H1 (cell line): ENCODE measurements around the gene SYT2. TPM values are rescaled to one million over a fixed set of nuclear protein-coding genes. Genes with fewer than 3 reads are reported as not detected.

Experiments
- CTCF ChIA-PET: fragments of 300-600 bp; sonication (Branson Sonifier 250); formaldehyde crosslinking; loops from one replicate; lab custom pipeline; 2021; ENCODE audit not compliant: partially characterized antibody; lab: Charles Lee
- POLR2A ChIA-PET: fragments of 300-600 bp; sonication (Branson Sonifier 250); formaldehyde crosslinking; loops from one replicate; lab custom pipeline; 2021; ENCODE audit warnings: inconsistent platforms; ENCODE audit not compliant: partially characterized antibody; lab: Charles Lee
- DNase-seq, 2 experiments: peaks; one replicate each; pipeline versions ENCODE4 v3.0.0 to v3.0.0-alpha.2; 2010 to 2022; ENCODE audit warnings: low spot score in 2 of 2, low read depth in 1 of 2, mixed read lengths in 1 of 2
- FAIRE-seq: peaks from 2 replicates; lab custom pipeline; 2011; peaks lifted over from hg19 to GRCh38; lab: Jason Lieb, UNC
- H2AFZ ChIP-seq: 2 replicates; pipeline ENCODE4 v1.8.1; 2012; ENCODE audit warnings: low read length, inconsistent platforms
- H2AK5ac ChIP-seq: 2 replicates; pipeline ENCODE4 v1.6.1; 2013; ENCODE audit warnings: low read depth, low read length
- H2BK120ac ChIP-seq: replicated peaks from 2 replicates; pipeline ENCODE3; 2013; ENCODE audit warnings: low read depth, low read length, inconsistent platforms
- H2BK12ac ChIP-seq: 2 replicates; pipeline ENCODE4 v1.6.1; 2013; ENCODE audit warnings: low read depth, low read length
- H2BK15ac ChIP-seq: 2 replicates; pipeline ENCODE4 v1.6.1; 2013; ENCODE audit warnings: low read length
- H2BK20ac ChIP-seq: 2 replicates; pipeline ENCODE4 v1.6.1; 2013; ENCODE audit warnings: low read length
- H2BK5ac ChIP-seq: 2 replicates; pipeline ENCODE4 v1.6.1; 2013; ENCODE audit warnings: low read depth, low read length
- H3K14ac ChIP-seq: 2 replicates; pipeline ENCODE4 v1.6.1; 2013; ENCODE audit warnings: inconsistent platforms; ENCODE audit not compliant: insufficient read length
- H3K18ac ChIP-seq: 2 replicates; pipeline ENCODE4 v1.6.1; 2013; ENCODE audit warnings: low read length; ENCODE audit errors: extremely low read depth
- H3K23ac ChIP-seq: 2 replicates; pipeline ENCODE4 v1.6.1; 2013; ENCODE audit warnings: inconsistent platforms; ENCODE audit not compliant: insufficient read length
- H3K23me2 ChIP-seq: 2 replicates; pipeline ENCODE4 v1.6.1; 2013; ENCODE audit warnings: low read depth, low read length
- H3K27ac ChIP-seq: 2 replicates; pipeline ENCODE4 v1.6.1; 2011; ENCODE audit warnings: low read depth, low read length, inconsistent platforms
- H3K27me3 ChIP-seq, 4 experiments: replicated peaks in 1 of 4; 1 replicate in 1 of 4; 2 replicates in 3 of 4; pipeline versions ENCODE4 v1.6.1 to v1.8.1; 2011 to 2013; ENCODE audit warnings: low read length in 3 of 4, mild to moderate bottlenecking in 3 of 4, inconsistent platforms in 2 of 4, mixed read lengths in 2 of 4, moderate library complexity in 1 of 4; ENCODE audit not compliant: control insufficient read depth in 3 of 4, insufficient read depth in 3 of 4; ENCODE audit errors: extremely low read depth in 1 of 4
- H3K36me3 ChIP-seq, 4 experiments: 2 replicates each; pipeline versions ENCODE4 v1.6.1 to v1.8.1; 2011 to 2013; ENCODE audit warnings: mild to moderate bottlenecking in 4 of 4, low read length in 3 of 4, moderate library complexity in 2 of 4, control low read depth in 1 of 4, inconsistent platforms in 1 of 4; ENCODE audit not compliant: insufficient read depth in 4 of 4, control insufficient read depth in 2 of 4
- H3K4ac ChIP-seq: replicated peaks from 2 replicates; pipeline ENCODE3; 2013; ENCODE audit warnings: low read length, low read depth, mixed read lengths, inconsistent platforms; ENCODE audit not compliant: insufficient read length
- H3K4me1 ChIP-seq, 4 experiments: replicated peaks in 1 of 4; 1 replicate in 1 of 4; 2 replicates in 3 of 4; pipeline versions ENCODE4 v1.6.1 to v1.8.1; 2011 to 2013; ENCODE audit warnings: low read length in 3 of 4, inconsistent platforms in 2 of 4, mixed read lengths in 1 of 4; ENCODE audit not compliant: insufficient read depth in 4 of 4, control insufficient read depth in 3 of 4
- H3K4me2 ChIP-seq, 2 experiments: 2 replicates each; pipeline versions ENCODE4 v1.6.1 to v1.8.1; 2011 to 2013; ENCODE audit warnings: low read depth in 2 of 2, low read length in 2 of 2, control low read depth in 1 of 2, inconsistent platforms in 1 of 2, mild to moderate bottlenecking in 1 of 2; ENCODE audit not compliant: insufficient read depth in 1 of 2
- H3K4me3 ChIP-seq, 4 experiments: fragments of 200-600, 300-600 bp in 1 of 4; sonication (generic), shearing (Covaris generic), sonication (Bioruptor Twin) in 1 of 4; 2 replicates each; pipeline versions ENCODE4 v1.5.1 to v1.8.1; 2011 to 2016; ENCODE audit warnings: low read length in 4 of 4, low read depth in 3 of 4, control low read depth in 2 of 4, inconsistent platforms in 2 of 4, mild to moderate bottlenecking in 2 of 4, mixed read lengths in 1 of 4, moderate library complexity in 1 of 4; ENCODE audit not compliant: insufficient read depth in 2 of 4; ENCODE audit errors: extremely low read depth in 1 of 4
- H3K56ac ChIP-seq: replicated peaks from 2 replicates; pipeline ENCODE3; 2013; ENCODE audit warnings: low read depth, mild to moderate bottlenecking, mixed read lengths, low read length, inconsistent platforms; ENCODE audit not compliant: insufficient read length
- H3K79me1 ChIP-seq: 2 replicates; pipeline ENCODE4 v1.6.1; 2013; ENCODE audit warnings: low read depth, low read length, control low read depth
- H3K79me2 ChIP-seq, 2 experiments: 2 replicates each; pipeline versions ENCODE4 v1.6.1 to v1.8.1; 2012 to 2013; ENCODE audit warnings: low read length in 2 of 2, mild to moderate bottlenecking in 2 of 2, inconsistent platforms in 1 of 2; ENCODE audit not compliant: insufficient read depth in 2 of 2, control insufficient read depth in 1 of 2
- H3K9ac ChIP-seq, 4 experiments: replicated peaks in 1 of 4; 1 replicate in 1 of 4; 2 replicates in 3 of 4; pipeline versions ENCODE4 v1.6.1 to v1.8.1; 2011 to 2013; ENCODE audit warnings: low read depth in 3 of 4, low read length in 3 of 4, control low read depth in 2 of 4, mild to moderate bottlenecking in 2 of 4, moderate library complexity in 2 of 4, inconsistent platforms in 1 of 4; ENCODE audit errors: extremely low read depth in 1 of 4
- H3K9me3 ChIP-seq, 2 experiments: 2 replicates each; pipeline versions ENCODE4 v1.6.1 to v1.8.1; 2012 to 2013; ENCODE audit warnings: mild to moderate bottlenecking in 2 of 2, moderate library complexity in 2 of 2, control low read depth in 1 of 2, inconsistent platforms in 1 of 2, low read depth in 1 of 2, low read length in 1 of 2, mixed read lengths in 1 of 2; ENCODE audit not compliant: insufficient read depth in 2 of 2
- H4K20me1 ChIP-seq, 2 experiments: replicated peaks in 1 of 2; 2 replicates each; pipeline versions ENCODE3 to v1.8.1; 2011 to 2013; ENCODE audit warnings: inconsistent platforms in 2 of 2, low read length in 2 of 2, mild to moderate bottlenecking in 1 of 2; ENCODE audit not compliant: insufficient read depth in 2 of 2, control insufficient read depth in 1 of 2
- H4K5ac ChIP-seq: 2 replicates; pipeline ENCODE4 v1.6.1; 2013; ENCODE audit warnings: low read length, low read depth, mixed read lengths, inconsistent platforms; ENCODE audit not compliant: insufficient read length
- H4K8ac ChIP-seq: 2 replicates; pipeline ENCODE4 v1.8.0; 2013; ENCODE audit warnings: mild to moderate bottlenecking, moderate library complexity, low read length, inconsistent platforms; ENCODE audit not compliant: insufficient read depth; ENCODE audit errors: extremely low read depth
- H4K91ac ChIP-seq: replicated peaks from 2 replicates; pipeline ENCODE3; 2013; ENCODE audit warnings: low read length, mixed read lengths, inconsistent platforms; ENCODE audit not compliant: insufficient read length
- BRCA1 ChIP-seq: IDR thresholded peaks from 2 replicates; pipeline ENCODE4 v1.6.1; 2012; ENCODE audit warnings: low read depth, low read length, improper control_type of control experiment
- CTBP2 ChIP-seq: IDR thresholded peaks from 2 replicates; pipeline ENCODE4 v1.7.0; 2011; ENCODE audit warnings: borderline replicate concordance, mild to moderate bottlenecking, moderate library complexity, mixed read lengths, low read length; ENCODE audit not compliant: insufficient read depth, insufficient read length
- POLR2A ChIP-seq, 2 experiments: IDR thresholded peaks; 1 replicate in 1 of 2; 2 replicates in 1 of 2; pipeline ENCODE4 v1.6.1; 2011; ENCODE audit warnings: low read depth in 2 of 2, low read length in 2 of 2, mild to moderate bottlenecking in 2 of 2; ENCODE audit errors: control extremely low read depth in 1 of 2
- RNF2 ChIP-seq: fragments of 200-900, 300-1000 bp; sonication (generic); IDR thresholded peaks from 2 replicates; pipeline ENCODE4 v1.7.1; 2016; ENCODE audit warnings: borderline replicate concordance, low read depth, mild to moderate bottlenecking, antibody characterized with exemption, low read length; ENCODE audit not compliant: poor library complexity, severe bottlenecking; ENCODE audit errors: missing control alignments
- SAP30 ChIP-seq: fragments of 300-600 bp; sonication (generic); IDR thresholded peaks from 2 replicates; pipeline ENCODE4 v1.7.1; 2012; ENCODE audit warnings: low read length, moderate library complexity, mild to moderate bottlenecking, inconsistent platforms; ENCODE audit not compliant: insufficient read depth, insufficient replicate concordance
- SP1 ChIP-seq: IDR thresholded peaks from 2 replicates; pipeline ENCODE4 v1.6.1; 2011; ENCODE audit warnings: low read depth, low read length
- WGBS, 2 experiments: shearing (Covaris generic) in 1 of 2; methylation state at CpG; one replicate each; pipeline versions ENCODE4 v1.1.6 to v1.1.7; 2013 to 2015; ENCODE audit warnings: low lambda C conversion rate in 2 of 2, mixed read lengths in 2 of 2, inconsistent platforms in 1 of 2, low coverage in 1 of 2, missing lambda C conversion rate in 1 of 2; ENCODE audit not compliant: insufficient replicate concordance in 2 of 2, insufficient coverage in 1 of 2, insufficient read length in 1 of 2; ENCODE audit errors: extremely low coverage in 1 of 2, missing lambda C conversion rate in 1 of 2; 5-methylcytosine and 5-hydroxymethylcytosine counted together
- polyA plus RNA-seq, 7 experiments: library from polyadenylated mRNA; depleted of rRNA in 3 of 7; stranded (reverse) in 5 of 7; unstranded in 2 of 7; fragments of >200 nt in 5 of 7; fragments of 200-250 nt in 2 of 7; gene quantifications; 1 replicate in 5 of 7; 2 replicates in 1 of 7; 4 replicates in 1 of 7; pipeline versions ENCODE4 v1.2.1 to v1.2.3, GENCODE V29; 2011 to 2013; ENCODE audit warnings: missing spikeins in 2 of 7, mixed read lengths in 2 of 7
- total RNA-seq: library from RNA; stranded (reverse); fragmentation: NEBNext Ultra II Directional; extraction: Animal tissue kit (Norgen Biotek cat#: 25700); gene quantifications from 2 replicates; pipeline ENCODE4 v1.2.1, GENCODE V29; 2021
- TF ChIP-seq, protein P1 (sequence below): IDR thresholded peaks from 2 replicates; pipeline ENCODE4 v1.6.1; 2011; ENCODE audit warnings: low read depth, mild to moderate bottlenecking, low read length; ENCODE audit not compliant: insufficient read depth
- TF ChIP-seq, protein P2 (sequence below): IDR thresholded peaks from 2 replicates; pipeline ENCODE4 v1.6.1; 2012; ENCODE audit warnings: low read length, inconsistent platforms

SYT2 gene
- total and polyA plus RNA-seq, 2 of the 8 experiments (the other 6 are each of a cell fraction or from before 2014, with no cell fraction given) = 2.8 to 11.0 TPM

- Histone ChIP-seq H3K9me3 (no peaks in the 10 kb centered on the region), H3K4ac (no peak overlapping the region), H3K18ac (no peak overlapping the region), H4K91ac (no peak overlapping the region), H2BK12ac (no peak overlapping the region), H3K4me2 (no peak overlapping the region), H2BK120ac (no peak overlapping the region), H2BK5ac (no peak overlapping the region), H3K79me1 (no peaks in the 10 kb centered on the region), H3K36me3 (no peaks in the 10 kb centered on the region), H4K5ac (no peak overlapping the region), H2BK20ac (no peak overlapping the region), H2AFZ (no peak overlapping the region), H2AK5ac (no peak overlapping the region), H3K27ac (no peak overlapping the region), H3K14ac (no peak overlapping the region), H3K23ac (no peak overlapping the region), H4K8ac (no peak overlapping the region), H3K4me3 (no peak overlapping the region), H3K9ac (no peak overlapping the region), H3K4me1 (peaks cover 0 to 4% (median 1%) of the 10 kb centered on the region in 4 experiments; a peak in 2 of 7 replicates), H3K56ac (no peak overlapping the region), H2BK15ac (no peak overlapping the region), H4K20me1 (peaks cover 0 to 11% of the 10 kb centered on the region in 2 experiments), H3K23me2 (no peaks in the 10 kb centered on the region; the same call in 1 of the 2 replicates), H3K79me2 (no peaks in the 10 kb centered on the region), H3K27me3 (0 out of 7 replicates have a peak, but pooled peaks cover 0 to 3% (median 0%) of the 10 kb centered on the region in 4 experiments)
- no peak for FAIRE-seq
- DNase-seq = no peak
- POLR2A ChIA-PET = interaction anchor here (0.6 to 1.2 kb wide), 2 partner anchors 14 to 1090 kb away, joined by 3 read pairs; no protein-coding TSS in a partner anchor
- 86% methylated on average over 9 of the region's 9 CpGs; no CpG with 5 or more reads in 1 of the 2 experiments for WGBS, 2 experiments
- CTCF ChIA-PET = interaction anchor here (1.6 to 8.3 kb wide), 7 partner anchors 8 to 35 kb away, joined by 5 to 105 read pairs (median 19); no protein-coding TSS in a partner anchor
- TF ChIP-seq SP1 = no peak
- TF ChIP-seq BRCA1 = no peak
- no peak for TF ChIP-seq RNF2
- TF ChIP-seq, protein P1, sequence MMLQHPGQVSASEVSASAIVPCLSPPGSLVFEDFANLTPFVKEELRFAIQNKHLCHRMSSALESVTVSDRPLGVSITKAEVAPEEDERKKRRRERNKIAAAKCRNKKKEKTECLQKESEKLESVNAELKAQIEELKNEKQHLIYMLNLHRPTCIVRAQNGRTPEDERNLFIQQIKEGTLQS = no peak
- TF ChIP-seq CTBP2 = no peak
- TF ChIP-seq, protein P2, sequence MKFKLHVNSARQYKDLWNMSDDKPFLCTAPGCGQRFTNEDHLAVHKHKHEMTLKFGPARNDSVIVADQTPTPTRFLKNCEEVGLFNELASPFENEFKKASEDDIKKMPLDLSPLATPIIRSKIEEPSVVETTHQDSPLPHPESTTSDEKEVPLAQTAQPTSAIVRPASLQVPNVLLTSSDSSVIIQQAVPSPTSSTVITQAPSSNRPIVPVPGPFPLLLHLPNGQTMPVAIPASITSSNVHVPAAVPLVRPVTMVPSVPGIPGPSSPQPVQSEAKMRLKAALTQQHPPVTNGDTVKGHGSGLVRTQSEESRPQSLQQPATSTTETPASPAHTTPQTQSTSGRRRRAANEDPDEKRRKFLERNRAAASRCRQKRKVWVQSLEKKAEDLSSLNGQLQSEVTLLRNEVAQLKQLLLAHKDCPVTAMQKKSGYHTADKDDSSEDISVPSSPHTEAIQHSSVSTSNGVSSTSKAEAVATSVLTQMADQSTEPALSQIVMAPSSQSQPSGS = no peak
- TF ChIP-seq POLR2A (IDR thresholded peaks at IDR 0.05; ENCODE audit: control extremely low read depth in 1 of 2, low read depth in 2 of 2, low read length in 2 of 2) = no peak
- no peak for TF ChIP-seq SAP30
Observed at GRCh38 chr1:202689493-202690342, 20.5 kb downstream of the SYT2 start.
